ENCODE data around the gene NDUFA3.
"Not testable (repeated sequence)": the region's sequence is repeated elsewhere in the genome, so short reads cannot be mapped to it uniquely, and the experiment has no call there.

- TF ChIP-seq CTCF, POLR2A (IDR thresholded peaks at IDR 0.05): not testable (repeated sequence)
These were observed 2.8 kb upstream of the NDUFA3 start for GRCh38 chr19:54099903-54100255.

Measured in heart left ventricle (tissue), 13 donors.